ENCODE results near the gene NT5C.
A peak's percentile ranks its signal among the peaks of the same experiment; 100 is the strongest.

Gene NT5C

DNA sequence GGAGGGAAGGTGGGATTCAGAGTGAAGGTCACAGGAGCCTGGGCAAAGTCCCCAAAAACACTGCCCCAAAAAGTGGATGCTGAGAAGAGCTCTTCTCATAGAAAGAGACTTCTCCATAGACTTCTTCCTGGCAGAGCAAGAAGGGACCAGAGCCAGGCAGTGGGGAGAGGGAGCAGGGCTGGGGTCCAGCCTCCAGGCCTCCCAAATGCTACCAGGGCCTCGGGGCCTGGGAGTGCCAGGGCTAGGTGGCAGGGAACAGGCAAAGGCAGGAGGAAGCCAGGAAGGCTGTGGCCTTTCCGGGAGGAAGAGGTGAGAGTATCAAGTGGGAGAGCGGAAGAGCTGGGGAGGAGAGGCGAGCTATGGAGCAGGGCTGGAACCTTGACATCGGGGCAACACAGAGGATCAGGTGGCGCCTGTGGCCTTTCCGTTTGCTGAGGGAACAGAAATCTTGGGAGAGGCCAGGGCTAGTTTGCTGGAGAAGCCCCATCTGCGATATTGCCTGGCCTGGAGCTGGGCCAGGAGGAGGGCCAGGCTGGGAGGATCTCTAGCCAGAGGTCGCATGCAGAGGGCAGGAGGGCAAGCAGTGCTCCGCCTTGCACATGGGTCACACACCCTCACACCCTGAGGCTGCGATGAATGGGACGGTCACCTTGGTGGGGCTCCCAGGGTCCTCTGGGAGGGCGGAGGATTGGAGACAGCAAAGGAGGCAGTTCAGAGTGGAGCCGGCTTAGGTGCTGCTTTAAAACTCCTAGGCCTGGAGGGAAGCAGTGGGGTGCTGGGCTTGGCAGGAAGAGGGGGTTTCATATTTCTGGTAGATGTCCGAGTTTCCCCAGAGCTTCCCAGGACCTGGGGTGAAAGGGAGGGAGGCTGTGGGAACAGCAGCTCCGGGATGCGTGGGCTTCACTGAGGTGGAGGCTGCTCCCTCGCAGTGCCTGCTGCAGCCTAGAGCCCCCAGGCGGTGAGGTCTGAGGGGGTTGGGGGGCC lies 40.4 kb downstream of the NT5C start:
- DNase-seq: no peak

DNA sequence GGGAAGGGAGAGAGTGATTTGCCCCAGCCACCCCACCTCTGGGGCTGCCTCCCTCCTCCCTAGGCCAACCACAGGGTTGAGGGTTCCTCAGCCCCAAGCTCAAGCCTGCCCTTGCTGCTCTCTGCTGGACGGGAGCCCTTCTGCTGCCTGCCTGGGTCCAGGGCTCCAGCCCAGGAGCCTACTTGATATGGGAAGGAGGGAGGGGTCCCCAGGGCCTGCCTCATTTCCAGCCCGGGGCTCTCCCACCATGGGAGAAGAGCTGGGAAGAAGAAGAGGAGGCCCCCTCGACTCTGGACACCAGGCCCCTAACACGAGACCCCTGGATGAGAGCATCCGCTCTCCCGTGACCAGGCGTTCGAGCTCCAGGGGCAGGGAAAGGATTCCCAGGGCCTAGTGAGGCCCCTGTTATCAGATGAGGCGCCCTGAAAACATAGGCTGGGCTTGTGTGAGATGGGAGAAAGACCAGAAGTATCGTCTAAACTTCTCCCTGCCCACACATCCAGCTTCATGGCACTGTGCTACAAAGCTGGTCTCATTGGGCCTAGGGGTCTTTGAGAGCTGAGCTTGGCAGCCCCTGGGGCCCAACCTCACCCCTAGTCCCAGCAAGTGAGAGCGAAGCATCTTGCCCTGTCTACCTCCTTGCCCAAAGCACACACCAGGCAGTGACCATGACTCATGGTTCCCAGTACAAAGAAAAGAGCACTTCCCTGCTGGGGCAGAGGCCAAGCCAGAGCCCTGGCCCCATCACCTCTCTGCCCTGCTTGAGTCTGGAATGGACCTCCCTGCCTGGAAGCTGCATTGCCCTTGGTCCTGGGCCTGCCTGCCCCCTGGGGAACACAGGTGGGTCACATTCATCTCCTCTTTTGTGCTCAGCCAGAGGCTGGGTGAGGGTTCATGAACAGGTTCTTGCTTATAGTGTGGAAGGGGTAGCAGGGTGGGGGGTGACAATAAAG lies 42.8 kb downstream of the NT5C start:
- no peak for DNase-seq

DNA sequence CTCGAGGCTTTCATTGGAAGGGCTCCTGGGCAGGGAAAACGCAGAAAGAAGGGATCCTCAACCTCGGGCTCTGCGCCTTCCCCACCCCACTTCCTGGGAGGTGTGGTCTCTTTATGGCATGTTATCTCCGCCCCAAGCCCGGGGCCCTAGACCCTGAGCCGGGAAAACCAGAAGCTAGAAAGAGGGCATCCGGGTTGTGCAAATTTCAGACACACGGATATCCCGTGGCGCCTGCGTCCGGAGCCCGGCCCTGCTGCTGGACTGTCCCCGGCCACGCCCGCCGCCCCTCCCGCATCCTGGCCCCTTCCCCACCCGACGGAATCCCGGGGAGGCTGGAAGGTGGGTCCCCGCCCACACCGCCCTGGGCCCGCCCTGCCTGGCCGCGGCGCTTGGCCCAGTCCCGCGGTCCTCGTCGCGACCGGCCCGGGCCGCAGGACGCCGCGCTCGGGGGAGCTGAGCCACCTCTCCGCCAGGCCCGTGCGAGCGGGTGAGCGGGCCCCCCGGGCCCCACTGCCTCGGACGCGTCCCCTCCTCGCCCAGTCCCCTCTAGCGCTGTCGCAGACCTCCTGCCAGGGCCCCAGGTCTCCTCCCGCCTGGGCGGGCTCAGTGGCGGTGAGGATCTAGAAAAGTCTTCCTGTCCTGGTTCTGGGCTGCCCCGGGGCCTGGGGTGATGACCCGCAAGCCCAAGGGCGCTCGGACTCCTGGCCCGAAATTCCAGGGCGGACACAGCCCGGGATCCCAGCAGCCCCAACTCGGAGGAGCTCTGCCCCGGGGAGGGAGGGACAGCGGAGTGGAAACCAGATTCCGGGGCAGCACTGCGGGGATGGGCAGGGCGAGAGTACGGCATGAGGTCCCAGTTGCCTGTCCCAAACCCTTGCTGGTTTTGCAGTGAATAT lies 43.7 kb downstream of the NT5C start, which contains the start of gene SLC16A5:
SLC16A5 (plus strand) TSS at position 397 of the 896 bp plus-strand sequence. CDS start 5,683 bp downstream, outside the sequence.
- peak; percentile 43 for DNase-seq

DNA sequence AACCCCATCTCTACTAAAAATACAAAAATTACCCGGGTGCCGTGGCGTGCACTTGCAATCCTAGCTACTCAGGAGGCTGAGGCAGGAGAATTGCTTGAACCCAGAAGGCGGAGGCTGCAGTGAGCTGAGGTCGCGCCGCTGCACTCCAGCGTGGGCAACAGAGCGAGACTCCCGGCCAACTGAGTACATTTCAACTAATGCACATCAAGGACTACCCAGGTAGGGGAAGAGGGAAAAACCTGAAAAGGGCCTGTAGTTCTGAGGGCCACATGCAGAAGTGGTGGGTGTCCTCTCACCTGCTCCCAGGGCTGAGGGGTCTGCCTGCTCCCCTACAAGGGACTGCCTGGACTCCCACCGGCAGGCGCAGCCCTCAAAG lies 44.4 kb downstream of the NT5C start:
- DNase-seq: no peak

DNA sequence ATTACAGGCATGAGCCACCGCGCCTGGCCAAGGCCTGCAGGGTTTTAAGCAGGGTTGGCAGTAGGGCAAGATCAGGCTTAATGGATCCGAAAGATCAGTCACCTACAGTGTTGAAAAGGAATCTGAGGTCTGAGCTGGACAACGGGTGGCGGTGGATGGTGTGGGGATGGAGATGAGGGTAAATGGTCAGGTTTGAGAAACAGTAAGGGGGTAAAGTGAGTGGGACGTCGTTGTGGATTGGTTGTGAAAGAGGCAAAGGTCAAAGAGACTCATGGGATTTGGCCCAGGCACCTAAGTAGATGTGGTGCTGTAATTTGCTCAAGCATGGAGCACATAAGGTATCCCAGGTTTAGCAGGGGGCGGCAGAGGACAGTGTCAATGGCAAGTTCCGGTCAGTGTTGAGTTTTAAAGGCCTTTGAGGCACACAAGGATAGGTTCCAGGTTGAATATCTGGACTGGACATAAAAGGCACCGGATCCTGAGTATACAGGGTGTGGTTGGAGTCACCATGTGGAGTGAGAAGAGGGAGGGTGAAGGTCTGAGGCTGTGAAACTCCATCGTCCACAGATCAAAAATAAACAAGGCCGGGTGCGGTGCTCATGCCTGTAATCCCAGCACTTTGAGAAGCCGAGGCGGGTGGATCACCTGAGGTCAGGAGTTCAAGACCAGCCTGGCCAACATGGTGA lies 44.9 kb downstream of the NT5C start:
- no peak for DNase-seq

DNA sequence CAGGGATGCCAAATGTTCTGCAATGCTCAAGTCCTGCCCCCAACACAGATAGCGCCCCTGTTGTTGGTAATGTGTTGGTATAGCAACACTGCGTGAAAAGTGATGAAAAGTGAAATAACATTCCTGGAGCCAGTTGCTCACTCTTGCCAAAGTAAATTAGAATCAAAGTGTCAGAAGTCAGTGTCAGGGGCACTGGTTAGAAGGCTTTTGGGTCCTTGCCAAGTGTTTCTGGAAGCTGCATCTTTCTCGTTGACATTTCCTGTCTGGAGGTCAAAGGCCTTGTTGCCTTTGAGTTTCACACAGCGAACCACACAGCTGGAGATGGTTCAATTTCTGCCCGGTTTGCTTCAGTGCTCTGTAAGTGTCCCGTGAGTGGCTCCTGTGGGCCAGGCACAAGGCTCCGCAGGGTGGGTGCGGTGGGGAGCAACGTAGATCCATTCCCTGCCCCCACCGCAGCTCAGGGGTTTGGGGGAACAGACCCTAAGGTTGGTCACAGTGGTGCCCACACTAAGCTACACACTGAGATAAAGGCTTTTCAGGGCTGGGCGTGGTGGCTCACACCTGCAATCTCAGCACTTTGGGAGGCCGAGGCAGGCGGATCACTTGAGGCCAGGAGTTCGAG lies 47.4 kb downstream of the NT5C start:
- no peak for DNase-seq

DNA sequence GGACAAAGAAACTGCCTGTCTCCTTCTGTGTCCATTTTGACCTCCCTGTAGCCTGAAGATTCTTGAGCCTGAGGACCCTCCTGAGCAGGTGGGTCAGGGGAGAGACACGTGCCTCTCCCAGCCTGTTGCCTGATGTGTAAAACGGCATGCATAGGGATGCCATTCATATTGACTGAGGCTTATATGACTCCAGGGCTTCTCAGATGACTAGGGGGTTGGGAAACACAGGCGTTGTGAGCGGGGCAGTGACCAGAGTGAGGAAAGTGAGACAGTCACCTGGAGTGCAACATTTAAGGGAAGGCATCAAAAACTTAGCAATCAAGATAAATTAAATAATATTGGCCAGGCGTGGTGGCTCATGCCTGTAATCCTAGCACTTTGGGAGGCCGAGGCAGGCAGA lies 48.9 kb downstream of the NT5C start:
- DNase-seq: no peak

DNA sequence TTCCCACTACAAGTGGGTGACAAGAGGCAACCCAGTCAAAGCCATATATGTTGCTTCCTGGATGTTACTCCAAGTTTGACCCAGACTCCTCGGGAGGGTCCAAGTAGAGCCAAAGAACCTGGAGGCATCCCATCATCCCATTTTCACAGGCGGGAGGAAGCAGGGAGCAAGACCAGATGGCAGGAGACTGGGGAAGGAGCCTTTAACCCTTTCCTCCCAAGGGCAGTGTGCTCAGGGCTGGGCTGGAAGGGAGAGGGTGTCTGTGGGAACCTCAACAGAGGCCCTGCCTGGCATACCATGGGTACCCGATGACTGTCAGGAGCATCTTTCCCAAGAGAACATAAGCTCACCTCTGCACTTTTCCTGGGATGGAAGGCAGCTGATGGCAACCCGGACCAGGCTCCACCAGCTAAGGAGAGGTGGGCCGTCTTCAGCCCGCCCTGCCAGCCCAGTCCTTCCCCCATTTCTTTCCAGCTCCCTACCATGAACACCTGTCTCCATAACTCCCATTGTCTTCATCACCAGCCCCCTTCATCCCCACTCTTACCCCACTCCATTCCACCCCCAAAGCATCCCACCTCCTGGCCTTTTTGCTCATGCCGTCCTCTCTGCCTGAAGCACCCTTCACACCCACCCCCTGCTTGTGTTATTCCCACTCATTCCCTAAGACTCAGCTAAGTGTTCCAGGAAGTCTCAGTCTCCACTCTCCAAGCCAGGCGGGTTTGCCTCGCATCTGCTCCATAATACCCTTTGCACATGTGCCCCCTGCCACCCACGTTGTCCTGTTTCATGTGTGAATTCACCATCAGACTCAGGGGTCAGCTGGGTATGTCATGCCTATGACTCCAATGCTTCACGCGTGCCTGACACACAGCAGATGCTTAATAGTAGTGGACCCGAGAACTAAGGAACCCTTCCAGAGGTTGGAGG lies 49.7 kb downstream of the NT5C start:
- DNase-seq: no peak

All from amniotic stem cell (primary cell).